Measurements from ENCODE around the gene PDE4B.

PDE4B gene

GRCh38 chr1:66270119-66270812, 477.6 kb downstream of the PDE4B start:
- no peak for DNase-seq

GRCh38 chr1:66271216-66271903, 478.7 kb downstream of the PDE4B start:
- DNase-seq: peak; percentile 46

- DNase-seq: no peak
These were observed 479.2 kb downstream of the PDE4B start for GRCh38 chr1:66271904-66272254.

- DNase-seq: no peak
These were observed 481.0 kb downstream of the PDE4B start for GRCh38 chr1:66273656-66274055.

- peak; percentile 58 for DNase-seq
These were observed 481.9 kb downstream of the PDE4B start for GRCh38 chr1:66274634-66275033.

- peak; percentile 54 for DNase-seq
These were observed 482.4 kb downstream of the PDE4B start for GRCh38 chr1:66275083-66275482.

- peak; percentile 66 for DNase-seq
These were observed 482.9 kb downstream of the PDE4B start for GRCh38 chr1:66275601-66276023.

- DNase-seq: peak; percentile 86
These were observed 483.5 kb downstream of the PDE4B start for GRCh38 chr1:66276218-66276617.

GRCh38 chr1:66278260-66279021, 485.7 kb downstream of the PDE4B start:
- DNase-seq: peak; percentile 49

GRCh38 chr1:66281808-66282207, 489.1 kb downstream of the PDE4B start:
- no peak for DNase-seq

GRCh38 chr1:66282343-66282852, 489.7 kb downstream of the PDE4B start:
- peak; percentile 93 for DNase-seq

GRCh38 chr1:66282891-66283621, 490.4 kb downstream of the PDE4B start:
- no peak for DNase-seq

GRCh38 chr1:66283622-66284041, 490.9 kb downstream of the PDE4B start:
- DNase-seq: peak; percentile 90

GRCh38 chr1:66284746-66285145, 492.1 kb downstream of the PDE4B start:
- no peak for DNase-seq

- peak; percentile 31 for DNase-seq
These were observed 493.0 kb downstream of the PDE4B start for GRCh38 chr1:66285618-66286270.

GRCh38 chr1:66286307-66286706, 493.6 kb downstream of the PDE4B start:
- DNase-seq: no peak

- DNase-seq: peak; percentile 57
These were observed 495.4 kb downstream of the PDE4B start for GRCh38 chr1:66288048-66288447.

- no peak for DNase-seq
These were observed 498.3 kb downstream of the PDE4B start for GRCh38 chr1:66290761-66291530.

- no peak for DNase-seq
These were observed 498.8 kb downstream of the PDE4B start for GRCh38 chr1:66291531-66291864.

GRCh38 chr1:66292305-66292704, 499.6 kb downstream of the PDE4B start:
- no peak for DNase-seq

GRCh38 chr1:66292944-66293343, 500.2 kb downstream of the PDE4B start:
- DNase-seq: no peak
